Neural progenitor cell (in vitro differentiated cells): ENCODE measurements around the gene RAN. TPM values are rescaled to one million over a fixed set of nuclear protein-coding genes. Genes with fewer than 3 reads are reported as not detected.

Experiments used
- DNase-seq: peaks from one replicate; pipeline ENCODE4 v3.0.0-alpha.2; 2016; ENCODE audit warnings: low spot score
- H2AFZ ChIP-seq: fragments of 200-600 bp; sonication (generic); replicated peaks from 2 replicates; pipeline ENCODE4 v1.6.1; 2016; ENCODE audit warnings: antibody characterized with exemption
- H3F3A ChIP-seq: fragments of 200-600 bp; sonication (generic); 2 replicates; pipeline ENCODE4 v1.6.1; 2016; ENCODE audit warnings: antibody characterized with exemption, low read depth
- H3K27ac ChIP-seq: fragments of 200-600 bp; sonication (generic); 2 replicates; pipeline ENCODE4 v1.5.1; 2016; ENCODE audit warnings: mild to moderate bottlenecking
- H3K27me3 ChIP-seq: fragments of 200-600 bp; sonication (generic); 2 replicates; pipeline ENCODE4 v1.6.1; 2016; ENCODE audit warnings: mild to moderate bottlenecking, moderate library complexity
- H3K36me3 ChIP-seq: fragments of 200-600 bp; sonication (generic); 2 replicates; pipeline ENCODE4 v1.5.1; 2016
- H3K4me1 ChIP-seq: fragments of 200-600 bp; sonication (generic); 2 replicates; pipeline ENCODE4 v1.6.1; 2016; ENCODE audit warnings: mixed run types
- H3K4me2 ChIP-seq: fragments of 200-600 bp; sonication (generic); 2 replicates; pipeline ENCODE4 v1.6.1; 2016
- H3K4me3 ChIP-seq: fragments of 200-600 bp; sonication (generic); 2 replicates; pipeline ENCODE4 v1.5.1; 2016
- H3K79me2 ChIP-seq: fragments of 200-600 bp; sonication (generic); 2 replicates; pipeline ENCODE4 v1.6.1; 2016; ENCODE audit warnings: low read depth
- H3K9ac ChIP-seq: fragments of 200-600 bp; sonication (generic); 2 replicates; pipeline ENCODE4 v1.6.1; 2016
- H3K9me3 ChIP-seq: fragments of 200-600 bp; sonication (generic); 2 replicates; pipeline ENCODE4 v1.5.1; 2016; ENCODE audit warnings: low read depth
- H4K20me1 ChIP-seq: fragments of 200-600 bp; sonication (generic); 2 replicates; pipeline ENCODE4 v1.6.1; 2016; ENCODE audit warnings: low read depth
- H3K27ac Mint-ChIP-seq: 3 replicates; pipeline ENCODE4 v1.8.0; 2021; ENCODE audit warnings: mixed read lengths
- H3K27me3 Mint-ChIP-seq: 2 replicates; pipeline ENCODE4 v1.8.0; 2022; ENCODE audit warnings: low read depth, mild to moderate bottlenecking, inconsistent platforms, moderate library complexity, mixed read lengths; ENCODE audit not compliant: insufficient read depth
- H3K36me3 Mint-ChIP-seq: 3 replicates; pipeline ENCODE4 v1.8.0; 2021; ENCODE audit warnings: mixed read lengths
- H3K4me1 Mint-ChIP-seq: 3 replicates; pipeline ENCODE4 v1.8.0; 2021; ENCODE audit warnings: mixed read lengths
- H3K4me3 Mint-ChIP-seq: 3 replicates; pipeline ENCODE4 v1.8.0; 2021; ENCODE audit warnings: mild to moderate bottlenecking, moderate library complexity, mixed read lengths
- H3K9me3 Mint-ChIP-seq: 3 replicates; pipeline ENCODE4 v1.8.0; 2020; ENCODE audit warnings: mixed read lengths
- EZH2 ChIP-seq: fragments of 200-600 bp; sonication (generic); IDR thresholded peaks from 2 replicates; pipeline ENCODE4 v1.6.1; 2017; ENCODE audit warnings: antibody characterized with exemption, mild to moderate bottlenecking, moderate library complexity
- EZH2phosphoT487 ChIP-seq: fragments of 200-600 bp; sonication (generic); IDR thresholded peaks from 2 replicates; pipeline ENCODE4 v1.6.1; 2017; ENCODE audit warnings: antibody characterized with exemption
- total RNA-seq: library from RNA; depleted of rRNA; stranded (reverse); fragments of >200 nt; gene quantifications from 2 replicates; pipeline ENCODE4 v1.2.3, GENCODE V29; 2015; ENCODE audit warnings: low replicate concordance
- TF ChIP-seq, protein P1 (sequence below): fragments of 200-600 bp; sonication (generic); IDR thresholded peaks from 2 replicates; pipeline ENCODE4 v1.5.1; 2017; ENCODE audit warnings: antibody characterized with exemption, mild to moderate bottlenecking

The RAN gene
- total RNA-seq, 1 donor from 2014 or later = 1,370 TPM

DNA sequence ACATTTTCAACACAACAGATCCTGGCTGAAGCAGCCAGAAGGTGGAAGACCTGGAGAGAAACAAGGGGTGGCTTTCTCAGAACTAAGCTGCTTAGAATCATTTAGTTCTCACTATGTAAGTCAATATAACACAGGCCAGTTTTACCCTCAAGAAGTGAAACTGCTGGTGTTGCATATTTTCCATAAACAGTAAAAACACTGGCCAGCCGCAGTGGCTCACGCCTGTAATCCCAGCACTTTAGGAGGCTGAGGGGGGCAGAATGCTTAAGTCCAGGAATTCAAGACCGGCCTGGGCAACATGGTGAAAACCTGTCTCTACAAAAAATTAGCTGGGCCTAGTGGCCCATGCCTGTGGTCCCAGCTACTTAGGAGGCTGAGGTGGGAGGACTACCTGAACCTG lies 44.4 kb upstream of the RAN start:
- Mint-ChIP-seq H3K9me3 (no peaks in the 10 kb centered on the region), H3K27ac (no peak overlapping the region)

DNA sequence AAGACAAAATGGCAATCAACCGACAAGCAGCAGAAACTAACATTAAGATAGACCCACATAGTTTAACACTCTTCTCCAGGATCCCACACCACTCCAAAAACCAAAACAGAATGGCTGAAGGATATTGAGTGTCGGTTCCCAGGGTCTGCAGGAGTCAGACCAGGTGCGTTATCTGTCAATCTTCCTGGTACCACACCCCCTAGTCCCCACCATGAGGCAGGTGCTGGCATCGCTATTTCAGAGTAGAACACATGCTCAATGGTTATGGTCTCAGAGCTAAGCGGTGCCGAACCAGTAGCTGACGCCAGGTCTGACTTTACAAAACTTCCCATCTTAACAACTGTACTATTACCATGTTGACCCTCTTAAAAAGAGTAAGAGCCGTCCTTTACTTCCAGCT lies 43.0 kb upstream of the RAN start:
- H3K27me3 ChIP-seq = no peaks in the 10 kb centered on the region
- peaks cover 23% of the 10 kb centered on the region for H3K4me1 Mint-ChIP-seq
- no peaks in the 10 kb centered on the region for H3F3A ChIP-seq
- H4K20me1 ChIP-seq = peaks cover 31% of the 10 kb centered on the region
- no peak overlapping the region for H2AFZ ChIP-seq
- H3K4me1 ChIP-seq = peaks cover 25% of the 10 kb centered on the region
- no peak for TF ChIP-seq EZH2
- TF ChIP-seq, protein P1, sequence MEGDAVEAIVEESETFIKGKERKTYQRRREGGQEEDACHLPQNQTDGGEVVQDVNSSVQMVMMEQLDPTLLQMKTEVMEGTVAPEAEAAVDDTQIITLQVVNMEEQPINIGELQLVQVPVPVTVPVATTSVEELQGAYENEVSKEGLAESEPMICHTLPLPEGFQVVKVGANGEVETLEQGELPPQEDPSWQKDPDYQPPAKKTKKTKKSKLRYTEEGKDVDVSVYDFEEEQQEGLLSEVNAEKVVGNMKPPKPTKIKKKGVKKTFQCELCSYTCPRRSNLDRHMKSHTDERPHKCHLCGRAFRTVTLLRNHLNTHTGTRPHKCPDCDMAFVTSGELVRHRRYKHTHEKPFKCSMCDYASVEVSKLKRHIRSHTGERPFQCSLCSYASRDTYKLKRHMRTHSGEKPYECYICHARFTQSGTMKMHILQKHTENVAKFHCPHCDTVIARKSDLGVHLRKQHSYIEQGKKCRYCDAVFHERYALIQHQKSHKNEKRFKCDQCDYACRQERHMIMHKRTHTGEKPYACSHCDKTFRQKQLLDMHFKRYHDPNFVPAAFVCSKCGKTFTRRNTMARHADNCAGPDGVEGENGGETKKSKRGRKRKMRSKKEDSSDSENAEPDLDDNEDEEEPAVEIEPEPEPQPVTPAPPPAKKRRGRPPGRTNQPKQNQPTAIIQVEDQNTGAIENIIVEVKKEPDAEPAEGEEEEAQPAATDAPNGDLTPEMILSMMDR = no peak
- no peak for TF ChIP-seq EZH2phosphoT487
- no peak overlapping the region for H3K27ac ChIP-seq
- no peak overlapping the region for H3K9ac ChIP-seq
- H3K9me3 Mint-ChIP-seq = no peaks in the 10 kb centered on the region
- no peak for DNase-seq
- H3K4me3 ChIP-seq = no peak overlapping the region
- no peak overlapping the region for H3K4me3 Mint-ChIP-seq
- peaks cover 6% of the 10 kb centered on the region for H3K36me3 Mint-ChIP-seq
- H3K36me3 ChIP-seq = no peaks in the 10 kb centered on the region
- H3K27ac Mint-ChIP-seq = no peak overlapping the region
- no peak overlapping the region for H3K4me2 ChIP-seq
- H3K9me3 ChIP-seq = no peaks in the 10 kb centered on the region
- H3K27me3 Mint-ChIP-seq = peaks cover 5% of the 10 kb centered on the region
- peaks cover 44% of the 10 kb centered on the region for H3K79me2 ChIP-seq

More for the DNA sequence above, 44.4 kb upstream of the RAN start:
- Mint-ChIP-seq H3K4me3 (no peak overlapping the region), H3K36me3 (peaks cover 13% of the 10 kb centered on the region), H3K4me1 (peaks cover 17% of the 10 kb centered on the region), H3K27me3 (peaks cover 2% of the 10 kb centered on the region)
- Histone ChIP-seq H3K27ac (no peak overlapping the region), H3K4me2 (no peak overlapping the region), H3K79me2 (peaks cover 29% of the 10 kb centered on the region), H3K36me3 (no peaks in the 10 kb centered on the region), H2AFZ (no peak overlapping the region), H3K4me1 (peaks cover 25% of the 10 kb centered on the region), H3F3A (no peaks in the 10 kb centered on the region), H3K9ac (no peak overlapping the region), H4K20me1 (peaks cover 18% of the 10 kb centered on the region), H3K9me3 (no peaks in the 10 kb centered on the region), H3K27me3 (no peaks in the 10 kb centered on the region), H3K4me3 (no peak overlapping the region)
- TF ChIP-seq EZH2phosphoT487 = no peak
- no peak for TF ChIP-seq EZH2
- TF ChIP-seq, protein P1 = no peak
- DNase-seq = no peak

DNA sequence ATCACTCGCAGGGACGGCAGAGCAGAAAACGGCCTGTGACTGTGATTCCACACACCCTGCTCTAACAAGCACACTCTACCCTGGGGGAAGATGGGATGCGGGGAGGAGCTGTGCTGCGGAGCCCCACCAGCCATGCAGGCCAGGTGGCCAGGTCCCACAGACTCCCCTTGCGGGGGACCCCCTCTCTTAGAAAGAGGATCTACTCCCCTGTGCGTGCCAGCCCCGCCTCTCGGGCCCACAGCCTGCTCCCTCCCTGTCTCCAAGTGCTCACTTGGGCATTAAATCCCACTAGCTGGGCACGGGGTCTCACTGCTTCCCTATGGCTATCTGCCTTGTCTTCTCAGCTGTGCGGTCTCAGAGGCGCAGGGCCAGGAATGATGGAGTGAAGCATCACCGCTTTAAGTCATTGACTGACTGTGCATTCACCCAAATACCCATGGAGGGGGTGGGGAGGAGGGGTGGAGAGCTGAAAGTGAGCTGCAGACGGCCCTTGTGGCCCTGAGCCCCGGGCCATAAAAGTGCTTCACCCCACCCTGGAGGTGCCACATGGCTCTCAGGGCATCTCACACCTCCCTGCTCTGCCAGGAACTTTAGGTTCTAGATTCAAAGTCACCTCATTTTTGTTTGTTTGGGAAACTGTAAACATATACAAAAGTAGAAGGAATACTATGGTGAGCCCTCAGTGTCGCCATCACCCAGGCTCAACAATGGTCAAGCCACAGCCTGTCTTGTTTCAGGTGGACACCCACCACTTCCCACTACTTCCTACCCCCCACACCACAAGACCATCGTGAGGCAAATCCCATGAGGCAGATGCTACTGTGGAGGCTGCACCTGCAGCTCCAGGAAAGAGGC lies 42.2 kb upstream of the RAN start:
- no peak overlapping the region for H3K27ac ChIP-seq
- H4K20me1 ChIP-seq = peaks cover 33% of the 10 kb centered on the region
- peaks cover 25% of the 10 kb centered on the region for H3K4me1 ChIP-seq
- Mint-ChIP-seq H3K27me3 (peaks cover 5% of the 10 kb centered on the region), H3K36me3 (peaks cover 5% of the 10 kb centered on the region), H3K27ac (no peak overlapping the region), H3K4me3 (no peak overlapping the region), H3K9me3 (no peaks in the 10 kb centered on the region), H3K4me1 (peaks cover 27% of the 10 kb centered on the region)
- no peaks in the 10 kb centered on the region for H3K27me3 ChIP-seq
- no peak overlapping the region for H3K4me2 ChIP-seq
- H3K9me3 ChIP-seq = no peaks in the 10 kb centered on the region
- H3F3A ChIP-seq = no peaks in the 10 kb centered on the region
- H3K9ac ChIP-seq = no peak overlapping the region
- no peak overlapping the region for H3K4me3 ChIP-seq
- TF ChIP-seq, protein P1 = no peak
- no peak for TF ChIP-seq EZH2
- no peak for TF ChIP-seq EZH2phosphoT487
- DNase-seq = no peak
- H2AFZ ChIP-seq = no peak overlapping the region
- H3K79me2 ChIP-seq = peaks cover 50% of the 10 kb centered on the region
- H3K36me3 ChIP-seq = no peaks in the 10 kb centered on the region
